Measurements from ENCODE around the gene TAF1B. TPM values are rescaled to one million over a fixed set of nuclear protein-coding genes. Genes with fewer than 3 reads are reported as not detected.

Gene TAF1B
- total and polyA plus RNA-seq, 2 donors (not counting 3 experiments of a cell fraction or from before 2014, with no cell fraction given) = 6.3 to 29.4 TPM

- no peak for DNase-seq (ENCODE audit: low read depth, low spot score)
- FAIRE-seq = no peak
- Histone ChIP-seq H3K4me3 (replicated peaks in 1 of 3; ENCODE audit: insufficient read depth in 1 of 3, low read depth in 1 of 3, low read length in 3 of 3) (peak overlapping the region; percentile 51 to 67 (median 58)), H3K4me2 (ENCODE audit: insufficient read depth, low read length) (no peak overlapping the region), H3K9me1 (replicated peaks; ENCODE audit: control insufficient read depth, extremely low read depth, insufficient read depth, low read length) (no peaks in the 10 kb centered on the region), H3K4me1 (ENCODE audit: control insufficient read depth, extremely low read depth, insufficient read depth, low read length) (peaks cover 4% of the 10 kb centered on the region), H2AFZ (ENCODE audit: low read depth, low read length) (peak overlapping the region; percentile 84), H4K20me1 (replicated peaks; ENCODE audit: control insufficient read depth, extremely low read depth, insufficient read depth, low read length) (no peaks in the 10 kb centered on the region), H3K27me3 (ENCODE audit: control insufficient read depth in 2 of 2, insufficient read depth in 2 of 2, low read length in 2 of 2) (no peaks in the 10 kb centered on the region), H3K9ac (replicated peaks; ENCODE audit: extremely low read depth, insufficient read depth, low read length) (no peak overlapping the region), H3K36me3 (ENCODE audit: control insufficient read depth in 2 of 2, extremely low read depth in 1 of 2, insufficient read depth in 2 of 2, low read length in 2 of 2) (no peaks in the 10 kb centered on the region), H3K9me3 (replicated peaks; ENCODE audit: control insufficient read depth, insufficient read depth, low read length) (no peaks in the 10 kb centered on the region), H3K79me2 (ENCODE audit: control insufficient read depth, insufficient read depth, low read length) (no peaks in the 10 kb centered on the region), H3K27ac (ENCODE audit: insufficient read depth, low read depth, low read length) (no peak overlapping the region)
- dilution Hi-C loops (cut with MboI; ENCODE audit: extremely low pct_ligation_motif_present, low sequenced_read_pairs) = loop anchor here (25.0 kb wide), 1 partner anchor 139 kb away; no protein-coding TSS in a partner anchor
- ChIA-PET CTCF (interaction anchor here (2.2 kb wide), 1 partner anchor 33 kb away, joined by 10 read pairs; no protein-coding TSS in a partner anchor), POLR2A (no interaction called here)
- no TSS peak for BruUV-seq (replicated peaks)
- TF ChIP-seq POLR2A (IDR thresholded peaks at IDR 0.05; ENCODE audit: low read depth, low read length) = no peak
- TF ChIP-seq POLR2AphosphoS5 (IDR thresholded peaks at IDR 0.05; ENCODE audit: insufficient read depth, low read depth, low read length) = no peak
- no peak for TF ChIP-seq EZH2 (IDR thresholded peaks at IDR 0.05; ENCODE audit: borderline replicate concordance, low read depth, low read length, severe bottlenecking)
- no peak for TF ChIP-seq MYC (IDR thresholded peaks at IDR 0.05; ENCODE audit: low read depth, low read length)
- no peak for TF ChIP-seq JUN (IDR thresholded peaks at IDR 0.05; ENCODE audit: borderline replicate concordance, insufficient read depth, insufficient read length, low read depth)
- TF ChIP-seq MAX (IDR thresholded peaks at IDR 0.05; ENCODE audit: insufficient read depth, insufficient read length) = no peak
- no peak for TF ChIP-seq CTCF (IDR thresholded peaks at IDR 0.05; ENCODE audit: extremely low read depth in 1 of 2, insufficient read depth in 1 of 2, low read depth in 1 of 2, low read length in 2 of 2)
- no peak for TF ChIP-seq GATA2 (IDR thresholded peaks at IDR 0.05; ENCODE audit: insufficient read depth, insufficient read length, low read depth, low read length)
- no peak for TF ChIP-seq FOS (IDR thresholded peaks at IDR 0.05; ENCODE audit: borderline replicate concordance, insufficient read depth, low read length)
- intact Hi-C loops (cut with micrococcal nuclease) = loop anchor here (1.0 to 5.0 kb wide), 2 partner anchors 93 to 109 kb away; partner anchors contain the start of gene TAF1B
These were observed 107.9 kb downstream of the TAF1B start for GRCh38 chr2:9951272-9951521.

Measured in endothelial cell of umbilical vein (primary cell).